Mucosa of descending colon (tissue), 3 donors: ENCODE data around the gene RAB8A. TPM values are rescaled to one million over a fixed set of nuclear protein-coding genes. Genes with fewer than 3 reads are reported as not detected.

ENCODE experiments used
- ATAC-seq: fragments of 200-7000 bp; cut with Tn5 transposase; one replicate; pipeline ENCODE4 v1.9.1; 2020; ENCODE audit warnings: mild to moderate bottlenecking, moderate library complexity
- DNase-seq, 3 donors: peaks; one replicate each; pipeline ENCODE4 v3.0.0-alpha.2; 2020
- H3K36me3 ChIP-seq: fragments of 200-600 bp; one replicate; pipeline ENCODE4 v1.8.0; 2021; ENCODE audit warnings: low read depth, mild to moderate bottlenecking
- H3K4me1 ChIP-seq: fragments of 200-600 bp; one replicate; pipeline ENCODE4 v1.8.0; 2021; ENCODE audit warnings: low read depth, mild to moderate bottlenecking
- H3K4me3 ChIP-seq: fragments of 200-600 bp; one replicate; pipeline ENCODE4 v1.8.0; 2021; ENCODE audit warnings: mild to moderate bottlenecking
- H3K9me3 ChIP-seq: fragments of 200-600 bp; one replicate; pipeline ENCODE4 v1.8.0; 2021; ENCODE audit warnings: mild to moderate bottlenecking
- intact Hi-C, 2 donors: fragments of 100-400 bp; cut with DNase I in 1 of 2; cut with micrococcal nuclease in 1 of 2; formaldehyde crosslinking; loops; one replicate each; pipeline versions ENCODE4 v1.11.0 to v1.11.1; 2022; cut with DNase I, micrococcal nuclease
- total RNA-seq, 3 donors: library from RNA; stranded (reverse); fragmentation: NEBNext Ultra II Directional in 2 of 3; extraction: Animal tissue kit (Norgen Biotek cat#: 25700) in 2 of 3; gene quantifications; one replicate each; pipeline versions ENCODE4 v1.2.1 to v1.2.4, GENCODE V29; 2021 to 2023
- TF ChIP-seq, protein P1 (sequence below): fragments of 200-600 bp; IDR thresholded peaks from one replicate; pipeline ENCODE4 v1.8.0; 2022; ENCODE audit warnings: antibody characterized with exemption, mild to moderate bottlenecking
- donor health status: DM: no; HTN: no; CAD: no; lungs with moderate emphysema.
- donor health status: DM: no; HTN: no; CAD: no.
- donor health status: DM: no; HTN: yes; CAD: no.

The RAB8A gene
- total RNA-seq, 3 donors from 2014 or later, result 85.5 to 129 (median 119) TPM

DNA sequence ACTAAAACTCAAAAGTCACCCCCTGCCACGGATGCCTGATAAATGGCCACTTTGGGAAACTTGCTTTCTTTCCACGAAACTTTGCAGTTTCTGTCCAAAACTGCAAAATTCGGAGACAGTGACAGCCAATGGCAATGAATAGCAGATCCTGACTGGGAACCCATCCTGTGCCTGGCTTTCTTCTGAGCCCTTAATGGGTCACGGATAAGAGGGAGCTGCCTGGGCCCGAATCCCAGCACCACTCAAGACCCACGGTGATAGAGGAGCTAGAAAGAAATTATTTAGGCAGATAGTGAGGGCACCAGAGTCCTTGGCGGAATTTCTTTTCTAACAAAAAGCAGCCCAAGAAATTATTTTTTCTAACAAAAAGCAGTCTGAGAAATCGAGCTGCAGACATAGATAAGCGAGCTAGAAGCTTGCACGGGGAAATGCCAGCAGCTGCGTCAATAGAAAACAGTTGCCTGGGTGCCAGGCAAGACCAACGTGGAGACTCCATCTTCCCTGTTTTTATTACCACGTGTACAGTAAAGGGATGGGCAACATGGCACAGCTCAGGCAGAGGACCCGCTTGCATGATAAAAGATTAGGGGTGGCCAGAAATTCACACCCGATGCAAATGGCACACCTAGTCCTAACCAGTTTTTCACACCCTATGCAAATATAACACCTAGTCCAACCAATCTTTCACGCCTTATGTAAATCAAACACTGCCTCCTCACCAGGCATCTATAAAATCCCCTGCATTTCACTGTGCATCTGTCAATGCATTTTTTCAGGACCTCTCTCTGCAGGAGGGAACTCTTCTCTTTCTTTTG lies 24.7 kb downstream of the RAB8A start:
- DNase-seq (no peak), ATAC-seq (peak; percentile 74)
- Histone ChIP-seq H3K4me3 (no peak overlapping the region), H3K4me1 (no peaks in the 10 kb centered on the region), H3K36me3 (no peaks in the 10 kb centered on the region), H3K9me3 (no peaks in the 10 kb centered on the region)
- intact Hi-C loops, result no loop called here
- TF ChIP-seq, protein P1, sequence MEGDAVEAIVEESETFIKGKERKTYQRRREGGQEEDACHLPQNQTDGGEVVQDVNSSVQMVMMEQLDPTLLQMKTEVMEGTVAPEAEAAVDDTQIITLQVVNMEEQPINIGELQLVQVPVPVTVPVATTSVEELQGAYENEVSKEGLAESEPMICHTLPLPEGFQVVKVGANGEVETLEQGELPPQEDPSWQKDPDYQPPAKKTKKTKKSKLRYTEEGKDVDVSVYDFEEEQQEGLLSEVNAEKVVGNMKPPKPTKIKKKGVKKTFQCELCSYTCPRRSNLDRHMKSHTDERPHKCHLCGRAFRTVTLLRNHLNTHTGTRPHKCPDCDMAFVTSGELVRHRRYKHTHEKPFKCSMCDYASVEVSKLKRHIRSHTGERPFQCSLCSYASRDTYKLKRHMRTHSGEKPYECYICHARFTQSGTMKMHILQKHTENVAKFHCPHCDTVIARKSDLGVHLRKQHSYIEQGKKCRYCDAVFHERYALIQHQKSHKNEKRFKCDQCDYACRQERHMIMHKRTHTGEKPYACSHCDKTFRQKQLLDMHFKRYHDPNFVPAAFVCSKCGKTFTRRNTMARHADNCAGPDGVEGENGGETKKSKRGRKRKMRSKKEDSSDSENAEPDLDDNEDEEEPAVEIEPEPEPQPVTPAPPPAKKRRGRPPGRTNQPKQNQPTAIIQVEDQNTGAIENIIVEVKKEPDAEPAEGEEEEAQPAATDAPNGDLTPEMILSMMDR, result no peak

- DNase-seq (no peak), ATAC-seq (no peak)
- H3K4me3 ChIP-seq, result no peak overlapping the region
- no peaks in the 10 kb centered on the region for H3K9me3 ChIP-seq
- no peaks in the 10 kb centered on the region for H3K36me3 ChIP-seq
- H3K4me1 ChIP-seq, result peaks cover 6% of the 10 kb centered on the region
- TF ChIP-seq, protein P1, result no peak
- intact Hi-C loops, result no loop called here
Measured at GRCh38 chr19:16139752-16140151, 28.1 kb downstream of the RAB8A start.

- Histone ChIP-seq H3K9me3 (no peaks in the 10 kb centered on the region), H3K4me3 (no peak overlapping the region), H3K4me1 (peaks cover 6% of the 10 kb centered on the region), H3K36me3 (no peaks in the 10 kb centered on the region)
- TF ChIP-seq, protein P1, result no peak
- ATAC-seq (no peak), DNase-seq (peak in 1 of 3 donors; percentile 74)
- intact Hi-C loops, result no loop called here
Measured at GRCh38 chr19:16141043-16141442, 29.4 kb downstream of the RAB8A start.

- no peak overlapping the region for H3K4me3 ChIP-seq
- TF ChIP-seq, protein P1, result no peak
- no peaks in the 10 kb centered on the region for H3K9me3 ChIP-seq
- intact Hi-C loops, result no loop called here
- H3K4me1 ChIP-seq, result peaks cover 6% of the 10 kb centered on the region
- ATAC-seq (no peak), DNase-seq (no peak)
- no peaks in the 10 kb centered on the region for H3K36me3 ChIP-seq
Measured at GRCh38 chr19:16142032-16142580, 30.4 kb downstream of the RAB8A start.

GRCh38 chr19:16143399-16144215 lies 31.9 kb downstream of the RAB8A start, which contains the start of gene HSH2D:
TSS of gene HSH2D (plus strand) at chr19:16143685. CDS start at chr19:16148751, 5,066 bp downstream.
- no peaks in the 10 kb centered on the region for H3K9me3 ChIP-seq
- H3K36me3 ChIP-seq, result no peaks in the 10 kb centered on the region
- peak within 1 kb of the TSS; percentile 18 for H3K4me3 ChIP-seq
- DNase-seq (peak; percentile 92 to 97 (median 96)), ATAC-seq (peak; percentile 99)
- H3K4me1 ChIP-seq, result peaks cover 6% of the 10 kb centered on the region
- intact Hi-C loops, result no loop called here
- TF ChIP-seq, protein P1, result no peak
